Endodermal cell (in vitro differentiated cells): Measurements from ENCODE around the gene SAMD7. TPM values are rescaled to one million over a fixed set of nuclear protein-coding genes. Genes with fewer than 3 reads are reported as not detected.

Source experiments
- DNase-seq: peaks from one replicate; pipeline ENCODE4 v3.0.0-alpha.2; 2017
- H3K27ac ChIP-seq: 2 replicates; pipeline ENCODE4 v1.5.1; 2013; ENCODE audit warnings: mild to moderate bottlenecking, low read depth, low read length, moderate library complexity
- H3K27me3 ChIP-seq: 2 replicates; pipeline ENCODE4 v1.6.1; 2013; ENCODE audit warnings: mild to moderate bottlenecking, low read length, moderate library complexity; ENCODE audit not compliant: insufficient read depth, control insufficient read depth, poor library complexity, severe bottlenecking
- H3K36me3 ChIP-seq: 2 replicates; pipeline ENCODE4 v1.7.0; 2013; ENCODE audit warnings: mild to moderate bottlenecking, low read length, moderate library complexity; ENCODE audit not compliant: control insufficient read depth, insufficient read depth
- H3K4me1 ChIP-seq: one replicate; pipeline ENCODE4 v1.7.0; 2013; ENCODE audit warnings: low read length; ENCODE audit not compliant: control insufficient read depth, insufficient read depth
- H3K4me3 ChIP-seq: 2 replicates; pipeline ENCODE4 v1.5.1; 2013; ENCODE audit warnings: mild to moderate bottlenecking, low read length, moderate library complexity
- H3K9ac ChIP-seq: 2 replicates; pipeline ENCODE4 v1.6.1; 2013; ENCODE audit warnings: mild to moderate bottlenecking, low read length, moderate library complexity; ENCODE audit not compliant: poor library complexity, severe bottlenecking; ENCODE audit errors: extremely low read depth
- H3K9me3 ChIP-seq: 2 replicates; pipeline ENCODE4 v1.6.1; 2013; ENCODE audit warnings: mild to moderate bottlenecking, low read length, moderate library complexity; ENCODE audit not compliant: control insufficient read depth
- H3K27ac Mint-ChIP-seq: 2 replicates; pipeline ENCODE4 v1.8.0; 2020; ENCODE audit warnings: mixed read lengths
- H3K27me3 Mint-ChIP-seq: 2 replicates; pipeline ENCODE4 v1.8.0; 2021; ENCODE audit warnings: mild to moderate bottlenecking, mixed read lengths; ENCODE audit not compliant: insufficient read depth
- H3K36me3 Mint-ChIP-seq: 2 replicates; pipeline ENCODE4 v1.8.0; 2020; ENCODE audit warnings: low read depth, mixed read lengths
- H3K4me1 Mint-ChIP-seq: 2 replicates; pipeline ENCODE4 v1.8.0; 2020; ENCODE audit warnings: mixed read lengths
- H3K4me3 Mint-ChIP-seq: 2 replicates; pipeline ENCODE4 v1.8.0; 2020; ENCODE audit warnings: mild to moderate bottlenecking, moderate library complexity, mixed read lengths
- H3K9me3 Mint-ChIP-seq: 2 replicates; pipeline ENCODE4 v1.8.0; 2020; ENCODE audit warnings: mild to moderate bottlenecking, mixed read lengths
- WGBS, 2 experiments: methylation state at CpG; one replicate each; pipeline versions ENCODE4 v1.1.5 to v1.1.7; 2013; ENCODE audit warnings: missing lambda C conversion rate in 2 of 2, mixed read lengths in 1 of 2; ENCODE audit not compliant: insufficient coverage in 1 of 2, insufficient read length in 1 of 2; 5-methylcytosine and 5-hydroxymethylcytosine counted together
- total RNA-seq, 2 donors: library from RNA; stranded (reverse); fragmentation: NEBNext Ultra II Directional in 1 of 2; extraction: Animal tissue kit (Norgen Biotek cat#: 25700) in 1 of 2; gene quantifications; 2 replicates in 1 of 2; 3 replicates in 1 of 2; pipeline ENCODE4 v1.2.1, GENCODE V29; 2021
- TF ChIP-seq, protein P1 (sequence below): fragments of 200-600 bp; sonication (generic); conservative IDR thresholded peaks from 2 replicates; pipeline ENCODE4 v1.5.0; 2021; ENCODE audit warnings: antibody characterized with exemption, mild to moderate bottlenecking

The SAMD7 gene
- total RNA-seq, 2 donors from 2014 or later, result not detected

DNA sequence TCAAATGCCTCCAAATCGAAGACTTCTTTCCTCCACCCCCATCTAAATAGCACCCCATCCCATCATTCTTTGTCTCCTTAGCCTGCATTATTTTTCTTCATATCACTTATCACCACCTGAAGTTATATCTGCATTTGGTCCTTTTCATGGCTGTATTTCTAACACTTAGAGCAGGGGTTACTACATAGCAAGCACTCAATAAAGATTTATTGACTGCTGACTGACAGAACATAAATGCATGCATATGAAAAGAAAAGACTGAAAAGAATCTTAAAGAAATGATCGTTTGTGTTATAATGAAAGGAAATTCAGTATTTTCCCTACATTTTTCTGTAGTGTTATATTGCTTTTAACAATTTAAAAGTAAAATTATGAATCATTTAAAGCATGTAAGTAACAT is 43.0 kb upstream of the SAMD7 start:
- Mint-ChIP-seq H3K4me1 (peaks cover 14% of the 10 kb centered on the region), H3K9me3 (no peaks in the 10 kb centered on the region), H3K27ac (no peak overlapping the region), H3K36me3 (no peaks in the 10 kb centered on the region), H3K4me3 (no peak overlapping the region), H3K27me3 (no peaks in the 10 kb centered on the region)
- WGBS, 2 experiments, result 83 to 88% methylated on average over 1 to 2 of the region's 2 CpGs
- TF ChIP-seq, protein P1, sequence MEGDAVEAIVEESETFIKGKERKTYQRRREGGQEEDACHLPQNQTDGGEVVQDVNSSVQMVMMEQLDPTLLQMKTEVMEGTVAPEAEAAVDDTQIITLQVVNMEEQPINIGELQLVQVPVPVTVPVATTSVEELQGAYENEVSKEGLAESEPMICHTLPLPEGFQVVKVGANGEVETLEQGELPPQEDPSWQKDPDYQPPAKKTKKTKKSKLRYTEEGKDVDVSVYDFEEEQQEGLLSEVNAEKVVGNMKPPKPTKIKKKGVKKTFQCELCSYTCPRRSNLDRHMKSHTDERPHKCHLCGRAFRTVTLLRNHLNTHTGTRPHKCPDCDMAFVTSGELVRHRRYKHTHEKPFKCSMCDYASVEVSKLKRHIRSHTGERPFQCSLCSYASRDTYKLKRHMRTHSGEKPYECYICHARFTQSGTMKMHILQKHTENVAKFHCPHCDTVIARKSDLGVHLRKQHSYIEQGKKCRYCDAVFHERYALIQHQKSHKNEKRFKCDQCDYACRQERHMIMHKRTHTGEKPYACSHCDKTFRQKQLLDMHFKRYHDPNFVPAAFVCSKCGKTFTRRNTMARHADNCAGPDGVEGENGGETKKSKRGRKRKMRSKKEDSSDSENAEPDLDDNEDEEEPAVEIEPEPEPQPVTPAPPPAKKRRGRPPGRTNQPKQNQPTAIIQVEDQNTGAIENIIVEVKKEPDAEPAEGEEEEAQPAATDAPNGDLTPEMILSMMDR, result no peak
- H3K4me1 ChIP-seq, result no peaks in the 10 kb centered on the region
- H3K9me3 ChIP-seq, result no peaks in the 10 kb centered on the region
- no peak for DNase-seq
- H3K9ac ChIP-seq, result no peak overlapping the region
- no peak overlapping the region for H3K4me3 ChIP-seq
- no peaks in the 10 kb centered on the region for H3K27me3 ChIP-seq
- H3K36me3 ChIP-seq, result no peaks in the 10 kb centered on the region
- H3K27ac ChIP-seq, result no peak overlapping the region

DNA sequence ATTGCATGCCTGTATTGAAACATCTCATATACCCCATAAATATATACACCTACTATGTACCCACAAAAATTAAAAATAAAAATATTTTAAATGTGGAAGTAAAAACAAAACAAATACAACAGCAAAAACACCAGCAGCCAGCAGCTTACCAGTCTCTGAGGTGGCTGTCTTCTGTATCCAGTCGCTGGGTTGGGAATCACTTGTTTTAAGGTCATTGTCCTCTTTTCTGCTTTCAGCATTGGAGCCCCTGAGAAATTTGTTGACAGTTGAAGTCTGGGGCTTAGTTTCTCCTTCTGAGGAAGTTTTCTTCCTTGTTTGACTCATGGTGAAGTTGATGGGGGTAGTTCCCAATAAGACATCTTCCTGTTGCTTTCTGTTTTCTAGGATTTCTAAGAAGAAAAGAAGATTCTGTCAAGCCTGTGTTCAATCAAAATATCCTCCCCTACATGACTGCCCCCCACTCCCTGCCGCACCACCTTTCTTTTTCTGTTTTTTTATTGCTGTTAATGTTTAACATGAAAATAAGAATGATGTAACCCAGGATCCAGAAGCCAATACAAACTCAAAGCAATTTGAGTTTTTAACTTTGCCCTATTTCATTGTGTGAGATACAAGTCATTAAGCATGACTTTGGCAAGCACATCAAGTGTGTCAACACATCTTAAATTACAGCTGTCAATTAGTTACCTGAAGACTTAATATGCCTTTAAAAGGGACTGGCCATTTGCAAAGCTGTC is 41.7 kb upstream of the SAMD7 start, which contains the start of gene LRRC31:
LRRC31 (minus strand) TSS at position 452 of the 737 bp plus-strand sequence; CDS start at position 324, 128 bp downstream.
- WGBS, 2 experiments, result 98 to 100% methylated on average over 1 to 2 of the region's 2 CpGs
- Histone ChIP-seq H3K4me1 (no peaks in the 10 kb centered on the region), H3K9me3 (no peaks in the 10 kb centered on the region), H3K27ac (no peak within 1 kb of the TSS), H3K4me3 (no peak within 1 kb of the TSS), H3K9ac (no peak within 1 kb of the TSS), H3K27me3 (no peaks in the 10 kb centered on the region), H3K36me3 (no peaks in the 10 kb centered on the region)
- no peak within 1 kb of the TSS for H3K27ac Mint-ChIP-seq
- no peaks in the 10 kb centered on the region for H3K36me3 Mint-ChIP-seq
- H3K4me3 Mint-ChIP-seq, result no peak within 1 kb of the TSS
- peaks cover 10% of the 10 kb centered on the region for H3K4me1 Mint-ChIP-seq
- H3K9me3 Mint-ChIP-seq, result peaks cover under 1% of the 10 kb centered on the region
- H3K27me3 Mint-ChIP-seq, result no peaks in the 10 kb centered on the region
- DNase-seq, result no peak
- TF ChIP-seq, protein P1, result no peak

- WGBS, 2 experiments, result 85% methylated on average over 1 of the region's 2 CpGs; no CpG with 5 or more reads in 1 of the 2 experiments
- H3K27ac ChIP-seq, result no peak overlapping the region
- no peak overlapping the region for H3K4me3 Mint-ChIP-seq
Observed at GRCh38 chr3:169871129-169871886, 40.1 kb upstream of the SAMD7 start.

More at GRCh38 chr3:169871129-169871886, 40.1 kb upstream of the SAMD7 start:
- H3K4me3 ChIP-seq, result no peak overlapping the region
- no peaks in the 10 kb centered on the region for H3K27me3 ChIP-seq
- no peak for DNase-seq
- Mint-ChIP-seq H3K9me3 (peaks cover 2% of the 10 kb centered on the region), H3K36me3 (no peaks in the 10 kb centered on the region), H3K27ac (no peak overlapping the region), H3K27me3 (no peaks in the 10 kb centered on the region), H3K4me1 (peaks cover 10% of the 10 kb centered on the region)
- H3K4me1 ChIP-seq, result no peaks in the 10 kb centered on the region
- H3K9me3 ChIP-seq, result no peaks in the 10 kb centered on the region
- H3K36me3 ChIP-seq, result no peaks in the 10 kb centered on the region
- H3K9ac ChIP-seq, result no peak overlapping the region
- TF ChIP-seq, protein P1, result no peak
